Uterus (tissue), 4 donors: ENCODE results near the gene ZNF566. TPM values are rescaled to one million over a fixed set of nuclear protein-coding genes. Genes with fewer than 3 reads are reported as not detected.

Experiments used
- DNase-seq, 2 donors: peaks; one replicate each; pipeline ENCODE4 v3.0.0-alpha.2; 2019 to 2020
- H3K27ac ChIP-seq, 2 donors: fragments of 200-600 bp; sonication (generic); 1 replicate in 1 of 2; 2 replicates in 1 of 2; pipeline ENCODE4 v1.5.1; 2016 to 2018
- H3K27me3 ChIP-seq, 2 donors: fragments of 200-600 bp; sonication (generic); one replicate each; pipeline ENCODE4 v1.5.1; 2018 to 2019; ENCODE audit warnings: control low read depth in 1 of 2
- H3K36me3 ChIP-seq, 2 donors: fragments of 200-600 bp; sonication (generic); one replicate each; pipeline ENCODE4 v1.5.1; 2019; ENCODE audit warnings: control low read depth in 1 of 2
- H3K4me1 ChIP-seq, 2 donors: fragments of 200-600 bp; sonication (generic); one replicate each; pipeline ENCODE4 v1.5.1; 2018 to 2019; ENCODE audit warnings: control low read depth in 1 of 2
- H3K4me3 ChIP-seq, 2 donors: fragments of 200-600 bp; sonication (generic); 1 replicate in 1 of 2; 2 replicates in 1 of 2; pipeline ENCODE4 v1.5.1; 2018 to 2019; ENCODE audit warnings: mild to moderate bottlenecking in 1 of 2
- H3K9me3 ChIP-seq, 2 donors: fragments of 200-600 bp; sonication (generic); one replicate each; pipeline ENCODE4 v1.5.1; 2019; ENCODE audit warnings: control low read depth in 1 of 2
- CTCF ChIP-seq, 4 experiments: fragments of 200-600 bp in 2 of 4; fragments of 450-650 bp in 2 of 4; sonication (generic) in 2 of 4; IDR thresholded peaks; one replicate each; pipeline ENCODE4 v1.5.1; 2016 to 2019; ENCODE audit warnings: antibody characterized with exemption in 4 of 4, mild to moderate bottlenecking in 2 of 4, moderate library complexity in 1 of 4
- POLR2A ChIP-seq, 2 donors: fragments of 450-650 bp; IDR thresholded peaks; one replicate each; pipeline ENCODE4 v1.6.1; 2016; ENCODE audit warnings: antibody characterized with exemption in 2 of 2, mild to moderate bottlenecking in 1 of 2, moderate library complexity in 1 of 2
- intact Hi-C: fragments of 100-400 bp; cut with DNase I; formaldehyde crosslinking; loops from one replicate; pipeline ENCODE4 v1.15.1; 2023; ENCODE audit warnings: low total_unique reads
- total RNA-seq, 4 donors: library from RNA; depleted of rRNA in 3 of 4; stranded (reverse); fragments of >200 nt in 3 of 4; gene quantifications; one replicate each; pipeline versions ENCODE4 v1.1.0 to v1.2.4, GENCODE V29; 2014 to 2023
- donor health status: DM: yes; HTN: yes; CAD: no.

ZNF566 gene
- total RNA-seq, 4 donors from 2014 or later: 10.3 to 42.4 (median 19.4) TPM

GRCh38 chr19:36449059-36449670 is 40.2 kb downstream of the ZNF566 start:
- Histone ChIP-seq H3K27ac (no peak overlapping the region), H3K4me1 (no peaks in the 10 kb centered on the region), H3K36me3 (peaks cover 0 to 2% of the 10 kb centered on the region in 2 donors), H3K4me3 (no peak overlapping the region), H3K27me3 (no peaks in the 10 kb centered on the region), H3K9me3 (peaks cover 0 to 81% of the 10 kb centered on the region in 2 donors)
- no peak for TF ChIP-seq CTCF (IDR thresholded peaks at IDR 0.05)
- TF ChIP-seq POLR2A (IDR thresholded peaks at IDR 0.05): no peak
- DNase-seq: no peak
- intact Hi-C loops: no loop called here

- no peak for TF ChIP-seq CTCF (IDR thresholded peaks at IDR 0.05)
- no peak for TF ChIP-seq POLR2A (IDR thresholded peaks at IDR 0.05)
- no peak overlapping the region for H3K27ac ChIP-seq
- no peaks in the 10 kb centered on the region for H3K4me1 ChIP-seq
- peaks cover 0 to 31% of the 10 kb centered on the region in 2 donors for H3K9me3 ChIP-seq
- H3K4me3 ChIP-seq: no peak overlapping the region
- intact Hi-C loops: no loop called here
- H3K27me3 ChIP-seq: no peaks in the 10 kb centered on the region
- DNase-seq: no peak
- H3K36me3 ChIP-seq: no peaks in the 10 kb centered on the region
Measured at GRCh38 chr19:36441339-36441738, 48.0 kb downstream of the ZNF566 start.

- no peaks in the 10 kb centered on the region for H3K4me1 ChIP-seq
- H3K27me3 ChIP-seq: no peaks in the 10 kb centered on the region
- intact Hi-C loops: no loop called here
- no peak overlapping the region for H3K27ac ChIP-seq
- H3K36me3 ChIP-seq: no peaks in the 10 kb centered on the region
- no peaks in the 10 kb centered on the region for H3K9me3 ChIP-seq
- H3K4me3 ChIP-seq: no peak overlapping the region
- TF ChIP-seq POLR2A (IDR thresholded peaks at IDR 0.05) (no peak), CTCF (IDR thresholded peaks at IDR 0.05) (no peak)
- no peak for DNase-seq
Measured at GRCh38 chr19:36436531-36436930, 52.8 kb downstream of the ZNF566 start.

GRCh38 chr19:36423925-36424324 is 65.4 kb downstream of the ZNF566 start:
- Histone ChIP-seq H3K4me1 (no peaks in the 10 kb centered on the region), H3K27ac (no peak overlapping the region), H3K4me3 (no peak overlapping the region), H3K27me3 (no peaks in the 10 kb centered on the region), H3K36me3 (no peaks in the 10 kb centered on the region), H3K9me3 (no peaks in the 10 kb centered on the region)
- TF ChIP-seq CTCF (IDR thresholded peaks at IDR 0.05) (no peak), POLR2A (IDR thresholded peaks at IDR 0.05) (no peak)
- intact Hi-C loops: no loop called here
- no peak for DNase-seq

- Histone ChIP-seq H3K4me1 (peaks cover 0 to 5% of the 10 kb centered on the region in 2 donors), H3K4me3 (peak overlapping the region; percentile 33 to 38), H3K36me3 (no peaks in the 10 kb centered on the region), H3K9me3 (no peaks in the 10 kb centered on the region), H3K27ac (peak overlapping the region; percentile 24 to 69), H3K27me3 (no peaks in the 10 kb centered on the region)
- intact Hi-C loops: no loop called here
- TF ChIP-seq POLR2A (IDR thresholded peaks at IDR 0.05): no peak
- no peak for TF ChIP-seq CTCF (IDR thresholded peaks at IDR 0.05)
- DNase-seq: no peak
Measured at GRCh38 chr19:36421749-36422481, 67.4 kb downstream of the ZNF566 start.
